GM19455 (cell line): Measurements from ENCODE around the gene TBC1D13.

Source experiments
- ATAC-seq: cut with Tn5 transposase; IDR thresholded peaks from one replicate; pipeline ENCODE4 v1.9.1; 2021; ENCODE audit not compliant: unreplicated experiment

The TBC1D13 gene

DNA sequence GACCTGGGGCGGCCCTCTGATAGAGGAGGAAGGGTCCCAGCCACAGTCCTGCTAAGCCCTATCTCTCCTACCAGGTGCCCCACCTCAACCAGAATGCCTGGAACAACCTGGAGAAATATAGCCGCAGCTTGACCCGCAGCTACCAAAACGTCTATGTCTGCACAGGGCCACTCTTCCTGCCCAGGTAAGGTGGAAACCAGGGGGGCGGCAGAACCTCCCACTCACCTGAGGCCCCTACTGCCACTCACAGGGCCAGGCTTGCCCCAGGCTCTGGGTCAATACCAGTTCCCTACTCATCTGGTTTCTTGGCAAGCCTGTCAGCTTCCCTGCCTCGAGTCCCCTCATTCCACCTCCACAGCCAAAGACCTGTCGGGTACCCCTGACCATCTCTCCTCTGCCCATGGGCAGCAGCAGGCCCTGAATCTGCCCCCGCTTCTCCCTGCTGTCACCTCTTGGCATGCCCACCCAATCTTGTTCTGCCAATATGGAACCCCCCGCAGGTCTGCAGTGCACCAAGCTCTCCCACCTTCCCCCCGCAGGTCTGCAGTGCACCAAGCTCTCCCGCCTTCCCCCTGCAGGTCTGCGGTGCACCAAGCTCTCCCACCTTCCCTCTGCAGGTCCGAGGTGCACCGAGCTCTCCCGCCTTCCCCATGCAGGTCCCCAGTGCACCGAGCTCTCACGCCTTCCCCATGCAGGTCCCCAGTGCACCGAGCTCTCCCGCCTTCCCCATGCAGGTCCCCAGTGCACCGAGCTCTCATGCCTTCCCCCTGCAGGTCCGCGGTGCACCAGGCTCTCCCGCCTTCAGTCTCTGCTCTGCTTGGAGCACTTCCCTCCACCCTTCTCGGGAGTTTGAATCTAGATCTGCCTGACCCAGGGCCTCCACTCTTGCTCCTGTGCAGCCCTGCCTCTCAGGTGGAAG is 33.9 kb downstream of the TBC1D13 start:
- ATAC-seq: no peak

DNA sequence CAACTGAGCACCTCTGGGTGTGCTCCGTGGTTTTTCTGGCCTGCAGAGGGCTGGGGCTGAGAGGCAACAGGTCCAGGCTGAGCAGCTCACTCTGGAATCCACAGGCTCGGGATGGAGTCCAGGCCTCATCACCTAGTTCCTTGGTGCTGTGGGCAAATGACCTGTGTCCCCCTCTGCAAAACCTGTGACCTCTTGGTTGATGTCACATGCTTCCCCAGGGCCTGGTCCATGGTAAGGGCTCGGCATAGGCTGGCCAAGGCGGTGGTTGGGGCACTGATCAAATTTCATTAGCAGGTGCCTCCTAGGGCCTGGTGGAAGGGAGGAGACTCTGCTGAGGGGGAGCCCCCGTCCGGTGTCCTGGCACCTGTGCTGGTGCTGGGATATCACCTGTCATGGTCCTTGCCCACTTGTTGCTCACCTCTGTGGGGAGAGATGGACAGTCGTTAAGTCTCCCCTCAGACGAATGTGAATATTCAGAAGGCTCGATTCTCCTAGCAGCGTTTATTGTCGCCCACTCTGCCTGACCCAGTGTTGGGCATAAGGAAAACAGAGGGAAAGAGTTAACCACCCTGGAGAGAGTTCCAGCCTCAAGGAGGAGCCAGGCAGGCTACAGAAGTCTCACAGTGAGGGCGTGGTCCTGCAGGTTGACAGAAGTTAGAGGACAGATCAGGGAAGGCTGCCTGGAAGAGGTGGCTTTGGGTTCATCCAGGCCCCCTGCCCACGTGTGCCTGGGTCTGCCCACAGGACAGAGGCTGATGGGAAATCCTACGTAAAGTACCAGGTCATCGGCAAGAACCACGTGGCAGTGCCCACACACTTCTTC is 34.7 kb downstream of the TBC1D13 start:
- ATAC-seq: no peak

DNA sequence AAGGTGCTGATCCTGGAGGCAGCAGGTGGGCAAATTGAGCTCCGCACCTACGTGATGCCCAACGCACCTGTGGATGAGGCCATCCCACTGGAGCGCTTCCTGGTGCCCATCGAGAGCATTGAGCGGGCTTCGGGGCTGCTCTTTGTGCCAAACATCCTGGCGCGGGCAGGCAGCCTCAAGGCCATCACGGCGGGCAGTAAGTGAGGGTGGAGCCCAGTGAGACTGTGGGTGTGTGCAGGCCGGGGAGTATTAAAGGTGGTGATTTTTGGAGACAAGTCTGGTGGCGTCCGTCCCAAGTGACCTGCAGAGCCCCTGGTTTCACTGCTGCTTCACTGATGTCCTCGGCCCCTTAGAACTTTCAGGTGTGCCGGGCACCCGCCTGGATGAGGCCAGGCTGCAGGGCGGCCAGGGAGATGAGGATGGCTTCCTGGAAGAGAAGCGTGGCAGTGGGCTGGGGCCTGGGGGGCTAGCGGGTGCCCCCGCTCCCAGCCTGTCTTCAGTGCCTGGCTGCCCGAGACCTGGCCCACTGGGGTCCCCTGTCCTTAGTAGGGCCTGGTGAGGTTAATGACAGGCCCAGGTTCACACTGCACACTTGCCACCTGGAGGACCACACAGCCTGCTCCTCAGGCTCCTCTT is 35.5 kb downstream of the TBC1D13 start:
- no peak for ATAC-seq

DNA sequence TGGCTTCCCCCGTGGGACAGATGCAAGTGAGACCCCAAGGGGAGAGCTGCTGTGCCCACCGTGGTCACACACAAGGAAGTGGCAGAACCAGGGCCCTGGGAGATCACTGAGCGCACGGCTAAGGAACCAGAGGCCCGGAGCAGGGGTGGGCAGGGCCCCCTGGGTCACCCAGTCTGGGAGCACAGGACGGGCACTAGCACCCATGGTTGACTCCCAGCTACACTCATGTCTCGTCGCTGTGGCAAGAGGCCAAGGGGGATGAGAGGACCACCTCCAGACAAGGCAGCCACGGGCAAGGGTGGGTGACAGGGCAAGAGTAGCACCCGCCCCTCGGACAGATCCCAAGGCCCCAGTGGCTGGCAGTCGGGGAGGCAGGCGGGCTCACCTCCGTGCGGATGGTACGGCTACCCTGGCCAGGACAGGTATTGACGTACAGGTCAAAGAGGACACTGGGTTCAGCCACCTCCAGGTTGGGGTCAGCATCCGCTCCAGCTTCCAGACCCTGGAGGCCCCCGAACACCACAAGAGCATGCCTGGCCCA is 36.4 kb downstream of the TBC1D13 start:
- no peak for ATAC-seq

DNA sequence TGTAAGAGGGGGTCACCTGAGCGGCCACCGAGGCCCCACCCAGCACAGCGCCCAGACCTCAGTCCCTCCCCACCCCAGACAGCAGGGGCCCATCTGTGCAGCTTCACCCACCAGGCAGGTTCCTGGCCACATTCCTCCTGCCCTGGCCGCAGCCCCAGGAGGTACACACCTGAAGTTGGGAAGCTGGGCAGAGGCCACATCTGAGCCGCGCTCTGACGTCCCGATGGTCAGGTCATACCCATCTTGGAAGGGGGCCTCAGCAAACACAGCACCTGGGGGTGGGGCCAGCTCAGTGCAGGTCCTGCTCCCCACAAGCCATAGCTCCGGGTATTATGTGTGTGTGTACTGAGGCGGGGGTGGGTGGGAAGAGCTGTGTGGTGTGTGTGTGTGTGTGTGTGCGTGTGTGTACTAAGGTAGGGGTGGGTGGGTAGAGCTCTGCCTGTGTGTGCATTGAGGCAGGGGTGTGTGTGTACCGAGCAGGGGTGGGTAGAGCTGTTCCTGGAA is 36.9 kb downstream of the TBC1D13 start:
- ATAC-seq: no peak

DNA sequence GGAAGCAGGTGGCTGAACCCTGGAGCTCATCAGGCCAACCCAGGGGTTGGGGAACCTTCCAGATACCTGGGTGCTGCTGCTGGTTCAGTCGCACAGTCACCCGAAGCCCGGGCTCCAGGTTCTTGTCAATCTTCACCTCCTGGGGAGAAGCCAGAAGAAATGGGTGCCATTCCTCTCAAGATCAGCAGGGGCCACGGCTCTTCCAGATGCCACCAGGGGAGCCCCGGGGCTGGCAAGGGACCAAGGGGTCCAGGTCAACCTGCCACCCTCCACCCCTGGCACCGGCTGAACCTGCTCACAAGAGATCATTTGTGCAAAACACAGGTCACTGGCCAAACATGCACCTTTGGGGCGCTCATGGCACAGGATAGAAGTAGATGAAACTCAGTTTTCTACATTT is 37.9 kb downstream of the TBC1D13 start:
- no peak for ATAC-seq

DNA sequence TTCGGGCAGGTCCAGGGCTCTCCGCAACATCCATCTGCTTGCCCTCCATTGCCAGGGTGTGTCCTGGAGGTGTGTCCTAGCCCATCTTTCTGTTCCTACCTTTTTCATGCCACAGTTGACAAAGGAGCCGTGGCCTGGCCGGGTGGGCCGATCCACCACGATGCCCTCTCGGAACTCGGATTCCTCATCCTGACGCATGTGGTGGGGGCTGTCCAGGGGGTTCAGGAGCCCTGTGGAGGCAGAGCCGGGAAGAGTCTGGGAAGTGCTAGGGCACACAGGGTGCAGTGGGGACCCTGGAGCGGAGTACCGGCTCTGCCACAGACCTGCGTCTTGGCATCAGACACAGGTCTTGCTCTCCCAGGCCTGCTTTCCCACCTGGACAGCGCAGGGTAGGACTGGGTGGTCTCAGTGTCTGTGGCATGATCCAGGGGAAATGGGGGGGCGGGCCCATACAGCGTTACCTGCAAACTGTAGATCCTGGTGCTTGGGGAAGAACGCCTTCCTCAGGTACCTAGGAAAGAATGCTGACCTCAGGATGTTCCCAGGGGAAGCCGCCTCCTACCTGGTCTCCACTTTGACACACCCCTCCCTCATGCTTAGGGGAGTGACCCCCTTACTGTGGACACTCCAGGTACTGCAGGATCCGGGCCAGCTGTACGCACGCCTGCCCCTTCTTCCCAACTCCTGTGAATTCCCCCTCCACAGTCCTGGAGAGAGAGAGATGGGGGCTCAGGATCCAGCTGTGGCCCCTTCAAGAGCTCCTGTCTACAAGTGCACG is 39.1 kb downstream of the TBC1D13 start:
- ATAC-seq: no peak

DNA sequence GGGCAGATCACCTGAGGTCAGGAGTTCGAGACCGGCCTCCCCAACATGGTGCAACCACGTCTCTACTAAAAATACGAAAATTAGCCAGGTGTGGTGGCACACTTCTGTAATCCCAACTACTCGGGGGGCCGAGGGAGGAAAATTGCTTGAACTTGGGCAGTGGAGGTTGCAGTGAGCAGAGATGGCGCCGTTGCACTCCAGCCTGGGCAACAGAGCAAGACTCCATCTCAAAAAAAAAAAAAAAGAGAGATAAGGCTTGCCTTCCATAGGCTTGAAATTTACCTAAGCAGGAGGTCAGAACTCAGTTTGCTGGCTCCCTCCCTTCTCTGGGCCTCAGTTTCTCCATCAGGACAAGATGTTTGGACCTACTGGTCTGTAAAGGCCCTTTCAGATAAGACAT is 41.2 kb downstream of the TBC1D13 start:
- ATAC-seq: no peak

DNA sequence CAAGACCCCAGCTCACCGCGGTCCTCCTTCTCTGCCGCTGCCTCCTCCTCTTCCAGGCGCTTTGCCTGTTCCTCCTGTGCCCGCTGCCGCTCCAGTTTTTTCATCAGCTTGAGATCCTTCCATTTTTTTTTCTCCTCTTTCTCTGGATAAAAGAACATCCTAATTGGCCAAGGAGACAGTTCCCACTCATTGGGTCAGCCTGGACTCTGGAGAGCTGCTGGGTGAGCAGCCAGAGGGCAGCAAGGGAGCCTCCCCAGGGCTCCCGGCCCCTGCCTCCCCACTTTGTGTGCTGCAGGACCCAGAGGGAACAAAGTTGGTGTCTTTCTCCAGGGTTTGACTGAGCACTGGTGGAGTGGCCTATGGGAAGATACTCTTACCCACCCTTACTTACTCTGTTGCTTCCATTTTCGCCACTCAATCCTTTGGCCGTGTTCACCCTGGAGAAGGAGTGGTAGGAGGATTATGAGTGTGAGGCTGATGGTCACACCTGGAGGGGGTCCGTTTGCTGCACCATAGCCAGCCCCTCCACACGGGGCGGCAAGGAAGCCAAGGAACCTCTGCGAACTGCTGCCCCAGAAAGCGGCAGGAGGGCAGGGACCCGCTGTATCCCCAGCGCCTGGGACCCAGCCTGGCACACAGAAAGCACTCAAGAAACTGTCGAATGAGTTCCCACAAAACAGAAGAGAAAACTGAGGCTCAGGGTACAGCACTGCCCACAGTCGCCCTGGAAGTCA is 41.8 kb downstream of the TBC1D13 start:
- peak; percentile 19 for ATAC-seq

DNA sequence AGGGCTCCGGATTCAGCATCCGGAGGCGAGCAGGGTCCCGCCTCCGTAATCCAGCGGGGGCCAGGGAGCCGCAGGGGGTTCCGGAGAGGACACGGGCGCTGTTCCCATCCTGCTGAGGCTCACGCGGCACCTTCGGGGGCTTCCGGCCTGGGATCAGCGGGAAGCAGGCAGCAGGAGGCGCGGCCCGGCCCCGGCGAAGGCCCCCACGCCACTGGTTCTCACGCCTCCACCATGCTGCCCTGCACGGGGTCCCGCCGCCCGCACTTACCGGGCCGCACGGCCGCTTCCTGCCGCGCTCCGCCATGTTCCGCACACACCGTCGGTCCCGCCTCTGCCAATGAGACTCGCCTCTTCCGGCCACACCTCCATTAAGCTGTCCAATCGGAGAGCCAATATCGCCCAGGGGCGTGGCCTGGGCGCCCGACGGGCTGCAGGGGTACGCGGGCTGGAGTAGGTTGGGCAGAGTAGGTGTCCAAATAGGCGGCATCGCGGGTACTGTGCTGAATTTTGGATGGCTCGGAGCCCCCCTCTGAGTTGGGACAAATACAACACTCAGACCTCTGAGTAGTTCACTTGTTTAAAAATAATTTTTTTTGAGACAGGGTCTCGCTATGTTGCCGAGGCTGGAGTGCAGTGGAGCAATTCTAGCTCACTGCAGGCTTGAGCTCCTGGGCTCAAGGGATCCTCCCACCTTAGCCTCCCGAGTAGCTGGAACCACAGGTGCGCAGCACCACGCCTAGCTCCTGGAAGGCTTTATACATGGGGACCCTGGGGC is 42.6 kb downstream of the TBC1D13 start, which contains the start of gene SPOUT1:
TSS of gene SPOUT1 (minus strand) at position 318 of the 775 bp plus-strand sequence. CDS start at position 304, 14 bp downstream.
- peak; percentile 97 for ATAC-seq

DNA sequence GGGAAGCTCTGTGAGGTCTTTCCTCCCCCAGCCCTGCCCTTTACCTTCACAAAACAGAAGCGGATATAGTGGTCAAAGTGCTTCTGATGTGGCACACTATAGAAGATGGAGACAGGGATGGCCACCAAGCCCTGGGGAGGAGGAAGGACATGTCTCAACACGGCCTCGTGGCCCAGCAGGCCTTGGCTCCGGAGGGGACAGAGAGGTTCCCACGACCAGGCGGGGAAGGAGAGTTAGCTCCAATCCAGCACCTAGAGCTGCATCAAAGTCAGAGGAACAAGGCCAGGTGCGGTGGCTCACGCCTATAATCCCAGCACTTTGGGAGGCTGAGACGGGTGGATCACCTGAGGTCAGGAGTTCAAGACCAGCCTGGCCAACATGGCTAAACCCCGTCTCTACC is 46.6 kb downstream of the TBC1D13 start:
- no peak for ATAC-seq

DNA sequence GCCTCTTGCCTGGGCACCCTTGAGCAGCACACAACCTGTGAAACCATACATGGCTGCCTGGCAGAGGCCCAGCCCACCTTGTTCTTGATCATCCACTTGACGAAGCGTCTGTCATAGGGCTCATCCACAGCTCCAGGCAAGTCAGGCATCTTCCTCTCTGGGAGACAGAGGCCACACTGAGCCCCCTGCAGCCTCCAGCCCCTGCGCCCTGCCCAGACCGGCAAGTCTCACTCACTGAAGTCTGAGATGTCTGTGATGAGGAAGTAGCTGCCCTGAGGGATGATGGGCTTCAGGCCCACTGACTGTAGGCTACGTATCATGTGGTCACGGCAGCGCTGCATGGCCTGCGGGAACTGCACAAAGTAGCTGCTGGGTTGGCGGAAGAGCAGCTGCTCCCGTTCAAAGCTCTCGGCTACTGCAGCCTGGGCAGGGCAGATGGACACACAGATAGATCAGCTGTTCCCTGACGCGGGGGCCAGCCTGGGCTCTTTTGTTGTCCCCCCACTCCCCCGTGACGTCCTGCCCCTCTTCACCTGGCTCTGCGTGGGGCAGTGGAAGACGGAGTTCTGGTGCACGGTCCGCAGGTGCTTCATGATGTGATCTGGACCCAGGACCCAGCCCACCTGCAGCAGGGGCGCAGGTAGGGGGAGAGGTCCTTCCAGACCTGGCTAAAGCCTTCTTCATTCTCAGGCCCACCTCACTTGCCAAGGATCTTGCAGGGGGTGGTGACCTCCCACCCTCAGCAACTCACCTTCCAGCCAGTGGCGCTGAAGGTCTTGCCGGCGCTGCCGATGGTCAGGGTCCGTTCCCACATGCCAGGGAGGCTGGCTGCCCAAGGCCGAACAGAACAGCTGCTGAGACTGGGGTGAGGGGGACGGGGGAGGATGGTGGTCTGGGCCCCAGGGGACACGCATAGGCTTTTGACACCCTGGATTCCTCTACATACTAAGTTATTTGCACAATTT is 48.5 kb downstream of the TBC1D13 start:
- ATAC-seq: no peak

DNA sequence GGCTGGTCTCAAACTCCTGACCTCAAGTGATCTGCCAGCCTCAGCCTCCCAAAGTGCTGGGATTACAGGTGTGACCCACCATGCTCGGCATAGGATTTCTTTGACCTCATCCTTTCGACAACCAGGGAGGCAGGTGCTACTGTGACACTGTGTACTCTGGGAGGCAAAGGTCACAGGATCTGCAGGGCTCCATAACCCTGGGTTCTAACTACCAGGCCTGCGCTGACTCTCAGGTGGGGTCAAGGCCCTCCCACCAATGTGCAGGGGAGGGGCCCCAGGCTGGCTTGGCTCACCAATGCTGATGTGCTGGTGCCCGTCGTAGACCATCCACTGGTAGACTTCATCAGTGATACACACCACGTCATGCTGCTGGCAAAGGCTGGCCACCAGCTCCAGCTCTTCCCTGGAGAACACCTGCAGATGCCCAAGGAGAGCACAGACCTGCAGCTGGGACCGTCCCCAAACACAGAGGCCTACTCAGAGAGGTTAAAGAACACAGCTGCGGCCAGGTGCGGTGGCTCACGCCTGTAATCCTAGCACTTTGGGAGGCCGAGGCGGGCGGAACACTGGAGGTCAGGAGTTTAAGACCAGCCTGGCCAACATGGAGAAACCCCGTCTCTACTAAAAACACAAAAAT is 49.6 kb downstream of the TBC1D13 start:
- ATAC-seq: no peak

DNA sequence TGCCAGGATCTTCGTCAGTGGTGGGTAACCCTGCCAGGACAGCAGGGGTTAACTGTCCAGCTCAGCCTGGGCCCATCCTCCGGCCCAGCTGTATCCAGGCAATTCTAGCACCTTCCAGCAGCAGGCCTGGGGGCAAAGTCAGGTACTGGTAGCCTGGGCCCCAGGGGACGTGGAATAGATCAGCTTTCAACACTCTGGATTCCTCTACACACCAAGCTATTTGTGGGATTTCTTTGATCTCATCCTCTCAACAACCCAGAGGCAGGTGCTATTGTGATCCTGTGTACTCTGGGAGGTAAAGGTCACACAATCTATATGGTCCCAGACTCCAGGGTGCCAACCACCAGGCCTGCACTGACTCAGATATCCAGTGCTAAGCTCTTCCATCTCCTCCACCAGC is 51.3 kb downstream of the TBC1D13 start:
- no peak for ATAC-seq

DNA sequence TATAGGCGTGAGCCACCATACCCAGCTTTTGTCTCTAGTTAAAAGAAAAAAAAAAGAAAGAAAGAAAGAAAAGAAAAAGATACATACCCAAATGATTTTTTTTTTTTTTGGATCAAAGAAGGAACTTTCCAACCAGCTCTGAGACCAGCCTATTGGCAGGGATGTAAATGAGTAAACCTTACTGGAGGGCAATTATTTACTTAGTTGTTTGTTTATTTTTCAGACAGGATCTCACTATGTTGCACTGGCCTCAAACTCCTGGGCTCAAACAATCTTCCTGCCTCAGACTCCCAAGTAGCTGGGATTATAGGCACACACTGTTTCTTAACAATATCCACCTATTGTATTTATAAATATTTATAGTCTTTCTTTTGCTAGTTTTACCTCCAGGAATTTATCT is 53.5 kb downstream of the TBC1D13 start:
- no peak for ATAC-seq

DNA sequence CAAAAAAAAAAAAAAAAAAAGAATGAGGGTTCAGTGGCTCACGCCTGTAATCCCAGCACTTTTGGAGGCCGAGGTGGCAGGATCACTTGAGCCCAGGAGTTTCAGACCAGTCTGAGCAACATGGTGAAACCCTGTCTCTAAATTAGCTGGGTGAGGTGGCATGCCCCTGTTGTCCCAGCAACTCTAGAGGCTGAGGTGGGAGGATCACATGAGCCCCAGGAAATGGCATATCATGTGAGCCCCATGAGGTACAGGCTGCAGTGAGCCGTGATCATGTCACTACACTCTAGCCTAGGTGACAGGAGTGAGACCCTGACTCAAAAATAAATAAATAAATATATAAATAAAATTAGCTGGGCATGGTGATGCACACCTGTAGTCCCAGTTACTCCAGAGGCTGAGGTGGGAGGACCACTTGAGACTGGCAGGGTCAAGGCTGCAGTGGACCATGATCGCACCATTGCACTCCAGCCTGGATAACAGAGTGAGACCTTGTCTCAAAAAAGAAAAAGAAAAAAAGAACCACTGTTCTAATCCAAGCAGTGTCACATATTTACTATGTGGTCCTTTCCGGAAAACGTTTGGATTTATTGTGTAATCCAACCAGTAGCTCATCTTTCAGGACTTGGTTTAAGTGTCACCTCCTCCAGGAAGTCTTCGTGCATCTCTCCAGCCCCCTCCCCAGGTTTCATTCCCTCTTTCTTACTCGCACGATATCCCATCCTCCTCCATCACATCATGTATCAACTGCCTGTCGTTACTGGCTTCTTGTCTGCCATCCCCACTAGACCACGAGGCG is 54.8 kb downstream of the TBC1D13 start:
- ATAC-seq: no peak
